ENCODE measurements around the gene ESRP2.

DNA sequence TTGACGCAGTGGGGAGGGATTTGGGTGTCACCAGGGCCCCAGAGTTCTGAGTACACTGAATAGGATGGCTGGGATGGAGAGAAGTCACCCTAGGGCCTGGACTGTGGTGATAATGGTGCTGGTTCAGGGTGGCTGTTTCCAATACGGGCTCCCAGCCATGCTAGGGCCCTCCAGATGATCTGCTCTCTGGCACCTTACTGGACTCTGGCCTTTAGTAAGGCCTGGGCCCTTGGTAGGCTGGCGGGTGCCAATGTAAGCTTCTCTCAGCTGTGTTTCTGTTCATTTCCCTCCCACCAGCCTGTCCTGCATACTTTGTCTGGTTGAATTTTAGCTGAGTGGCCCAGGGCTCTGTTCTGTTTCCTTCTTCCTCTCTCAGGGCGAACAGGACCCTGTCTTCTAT is 12.0 kb upstream of the ESRP2 start:
- TF ChIP-seq POLR2A (IDR thresholded peaks at IDR 0.05), result no peak
- TF ChIP-seq, protein P1, sequence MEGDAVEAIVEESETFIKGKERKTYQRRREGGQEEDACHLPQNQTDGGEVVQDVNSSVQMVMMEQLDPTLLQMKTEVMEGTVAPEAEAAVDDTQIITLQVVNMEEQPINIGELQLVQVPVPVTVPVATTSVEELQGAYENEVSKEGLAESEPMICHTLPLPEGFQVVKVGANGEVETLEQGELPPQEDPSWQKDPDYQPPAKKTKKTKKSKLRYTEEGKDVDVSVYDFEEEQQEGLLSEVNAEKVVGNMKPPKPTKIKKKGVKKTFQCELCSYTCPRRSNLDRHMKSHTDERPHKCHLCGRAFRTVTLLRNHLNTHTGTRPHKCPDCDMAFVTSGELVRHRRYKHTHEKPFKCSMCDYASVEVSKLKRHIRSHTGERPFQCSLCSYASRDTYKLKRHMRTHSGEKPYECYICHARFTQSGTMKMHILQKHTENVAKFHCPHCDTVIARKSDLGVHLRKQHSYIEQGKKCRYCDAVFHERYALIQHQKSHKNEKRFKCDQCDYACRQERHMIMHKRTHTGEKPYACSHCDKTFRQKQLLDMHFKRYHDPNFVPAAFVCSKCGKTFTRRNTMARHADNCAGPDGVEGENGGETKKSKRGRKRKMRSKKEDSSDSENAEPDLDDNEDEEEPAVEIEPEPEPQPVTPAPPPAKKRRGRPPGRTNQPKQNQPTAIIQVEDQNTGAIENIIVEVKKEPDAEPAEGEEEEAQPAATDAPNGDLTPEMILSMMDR (IDR thresholded peaks at IDR 0.05), result no peak
- TF ChIP-seq POLR2AphosphoS5 (IDR thresholded peaks at IDR 0.05), result no peak
- no peak for TF ChIP-seq EP300 (IDR thresholded peaks at IDR 0.05)
